GM19468 (cell line): ENCODE results near the gene MYADML2.

Source experiments
- ATAC-seq: cut with Tn5 transposase; IDR thresholded peaks from one replicate; pipeline ENCODE4 v1.9.1; 2021; ENCODE audit warnings: mild to moderate bottlenecking, moderate library complexity, moderate number of reproducible peaks; ENCODE audit not compliant: unreplicated experiment; ENCODE audit errors: extremely low read depth

MYADML2 gene

DNA sequence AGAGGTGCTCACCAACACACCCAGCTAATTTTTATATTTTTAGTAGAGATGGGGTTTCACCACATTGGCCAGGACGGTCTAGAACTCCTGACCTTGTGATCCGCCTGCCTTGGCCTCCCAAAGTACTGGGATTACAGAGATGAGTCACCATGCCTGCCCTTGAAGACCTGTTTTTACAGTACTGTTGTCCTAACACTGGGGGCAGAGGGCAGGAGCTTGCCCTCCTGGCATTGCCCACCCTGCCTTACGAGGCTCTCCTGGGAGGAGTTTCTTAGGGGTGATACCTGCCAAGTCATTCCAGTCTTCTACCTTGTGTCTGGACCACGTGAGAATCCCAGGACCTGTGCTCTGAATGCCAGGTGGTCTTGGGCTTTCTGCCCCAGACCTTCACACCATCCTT is 33.1 kb upstream of the MYADML2 start:
- no peak for ATAC-seq

- no peak for ATAC-seq
These were observed 31.7 kb upstream of the MYADML2 start for GRCh38 chr17:81978524-81979298.

DNA sequence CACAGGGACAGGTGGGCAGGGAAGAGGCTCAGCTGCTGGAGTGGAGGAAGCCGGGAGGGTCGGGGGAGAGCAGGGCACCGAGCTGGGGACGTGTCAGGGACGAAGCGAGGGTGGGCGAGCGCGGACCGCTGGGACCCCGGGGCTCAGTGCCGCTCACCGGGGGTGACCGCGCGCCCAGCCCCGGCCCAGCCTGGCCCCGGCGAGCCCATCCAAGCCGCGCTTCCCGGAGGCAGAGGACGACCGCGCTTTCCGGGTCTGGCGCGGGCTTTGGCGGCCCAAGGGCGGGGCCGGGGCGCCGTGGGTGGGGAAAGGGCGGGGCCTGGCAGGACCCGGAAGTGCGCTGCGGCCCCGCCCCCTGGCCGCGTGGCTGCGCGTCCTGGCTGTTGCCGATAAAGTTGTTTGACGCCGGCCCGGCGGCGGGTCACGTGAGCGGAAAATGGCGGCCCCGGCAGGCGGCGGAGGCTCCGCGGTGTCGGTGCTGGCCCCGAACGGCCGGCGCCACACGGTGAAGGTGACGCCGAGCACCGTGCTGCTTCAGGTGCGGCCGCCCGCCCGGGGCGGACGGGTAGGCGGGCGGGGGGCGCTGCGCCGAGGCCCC is 30.3 kb upstream of the MYADML2 start, which contains the start of gene ASPSCR1:
ASPSCR1 (plus strand) TSS at position 419 of the 598 bp plus-strand sequence; CDS start at position 437, 18 bp downstream.
- ATAC-seq = peak; percentile 67

DNA sequence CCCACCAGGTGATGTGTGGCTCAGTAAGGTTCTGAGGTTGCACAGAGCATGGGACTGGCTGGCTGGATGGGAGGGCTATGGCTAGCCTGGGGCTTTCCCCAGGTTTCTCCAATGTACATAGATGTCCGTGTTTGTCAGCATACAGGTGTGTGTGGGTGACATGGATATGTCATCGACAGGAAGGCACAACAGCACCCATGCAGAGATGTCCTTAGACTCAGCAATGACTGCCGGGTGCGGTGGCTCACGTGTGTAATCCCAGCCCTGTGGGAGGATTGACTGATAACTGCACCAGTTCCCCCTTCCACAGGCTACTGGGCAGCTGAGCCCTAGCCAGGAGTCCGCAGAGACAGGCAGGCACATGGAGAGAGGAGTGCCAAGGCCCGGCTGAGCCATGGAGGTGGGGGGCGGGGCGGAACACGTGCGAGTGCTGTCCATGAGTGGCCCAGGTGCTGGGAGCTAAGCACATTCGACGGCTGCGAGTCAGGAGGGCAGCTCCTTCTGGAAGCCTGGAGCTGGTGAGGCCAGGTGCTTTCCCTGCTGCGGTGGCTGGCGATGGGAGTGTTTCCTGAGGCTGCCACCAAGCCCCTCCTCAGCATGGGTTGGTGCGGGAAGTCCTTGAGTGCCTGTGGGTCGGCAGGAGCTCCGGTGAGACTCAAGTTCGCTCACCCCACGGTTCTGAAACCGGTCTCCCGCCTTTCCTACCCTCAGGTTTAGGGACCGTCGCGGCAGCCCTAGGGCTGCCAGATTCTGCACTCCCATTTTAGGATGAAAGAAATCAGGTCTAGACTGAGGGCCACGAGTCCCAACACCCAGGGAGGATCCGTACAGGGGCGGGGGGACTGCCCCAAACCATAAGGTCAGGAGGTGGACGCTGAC is 29.5 kb upstream of the MYADML2 start:
- ATAC-seq = no peak

DNA sequence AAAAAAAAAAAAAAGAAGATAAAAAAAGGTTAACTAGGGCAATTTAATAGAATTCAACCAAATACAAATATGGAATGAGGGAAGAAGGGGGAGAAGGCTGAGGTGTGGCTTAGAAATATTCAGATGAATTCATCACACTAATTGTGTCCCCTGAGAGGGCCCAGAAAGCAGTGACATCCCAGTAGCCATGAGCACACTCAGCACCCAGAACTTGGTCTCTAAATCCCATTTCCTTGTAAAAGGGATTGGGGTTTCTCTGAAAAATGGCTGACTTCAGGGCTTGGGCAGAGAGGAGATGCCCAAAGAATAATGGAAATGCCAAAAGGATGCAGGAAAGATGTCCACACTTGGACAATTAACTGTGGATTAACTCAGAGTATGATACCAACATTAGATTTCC is 26.4 kb upstream of the MYADML2 start:
- no peak for ATAC-seq

DNA sequence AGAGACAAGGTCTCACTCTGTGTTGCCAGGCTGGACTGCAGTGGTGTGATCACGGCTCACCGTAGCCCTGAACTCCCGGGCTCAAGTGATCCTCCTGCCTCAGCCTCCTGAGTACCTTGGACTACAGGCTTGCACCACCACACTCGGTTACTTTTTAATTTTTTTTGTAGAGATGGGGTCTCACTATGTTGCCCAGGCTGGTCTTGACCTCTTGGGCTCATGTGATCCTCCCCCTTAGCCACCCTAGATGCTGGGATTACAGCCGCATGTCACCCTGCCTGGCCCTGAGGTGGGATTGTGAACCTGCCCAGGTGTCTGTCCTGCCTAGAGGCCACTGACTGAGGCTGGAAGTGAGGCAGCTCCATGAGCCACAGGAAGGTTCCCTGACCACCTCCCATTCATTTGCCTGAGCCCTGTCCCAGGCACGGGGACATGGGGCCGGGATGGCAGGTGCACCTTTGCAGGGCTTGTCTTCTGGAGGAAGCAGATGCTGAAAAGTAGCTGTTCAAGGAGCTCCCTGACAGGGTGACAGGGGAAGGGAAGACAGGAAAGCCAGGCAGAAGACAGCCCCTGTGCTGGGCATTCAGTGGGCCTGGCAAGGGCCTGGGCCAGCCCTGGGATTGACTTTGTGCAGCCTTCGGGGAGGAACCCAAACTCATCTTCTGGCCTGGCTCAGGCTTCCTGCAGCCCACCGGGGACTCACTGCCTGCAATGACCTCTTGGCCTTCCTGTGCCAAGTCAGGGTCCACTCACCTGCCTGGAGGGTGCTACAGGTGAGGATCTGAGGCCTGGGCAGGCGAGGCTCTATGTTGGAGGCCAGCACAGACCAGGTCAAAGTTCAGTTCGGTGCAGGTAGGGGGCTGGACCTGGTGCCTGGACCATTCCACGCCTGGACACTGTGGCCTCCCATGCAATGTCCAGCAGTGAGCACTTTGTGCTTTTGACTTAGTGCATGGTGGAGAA is 22.1 kb upstream of the MYADML2 start:
- ATAC-seq = no peak

DNA sequence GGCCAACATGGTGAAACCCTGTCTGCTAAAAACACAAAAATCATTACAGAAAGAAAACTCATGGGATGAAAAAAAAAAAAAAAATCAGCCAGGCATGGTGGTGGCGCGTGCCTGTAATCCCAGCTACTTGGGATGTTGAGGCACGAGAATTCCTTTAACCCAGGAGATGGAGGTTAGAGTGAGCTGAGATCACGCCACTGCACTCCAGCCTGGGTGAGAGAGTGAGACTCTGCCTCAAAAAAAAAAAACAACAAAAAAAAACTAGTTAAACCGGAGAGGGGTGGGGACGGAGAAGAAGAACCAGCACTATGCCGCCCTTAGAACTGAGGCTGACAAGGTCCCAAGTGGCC is 21.3 kb upstream of the MYADML2 start:
- ATAC-seq = no peak

DNA sequence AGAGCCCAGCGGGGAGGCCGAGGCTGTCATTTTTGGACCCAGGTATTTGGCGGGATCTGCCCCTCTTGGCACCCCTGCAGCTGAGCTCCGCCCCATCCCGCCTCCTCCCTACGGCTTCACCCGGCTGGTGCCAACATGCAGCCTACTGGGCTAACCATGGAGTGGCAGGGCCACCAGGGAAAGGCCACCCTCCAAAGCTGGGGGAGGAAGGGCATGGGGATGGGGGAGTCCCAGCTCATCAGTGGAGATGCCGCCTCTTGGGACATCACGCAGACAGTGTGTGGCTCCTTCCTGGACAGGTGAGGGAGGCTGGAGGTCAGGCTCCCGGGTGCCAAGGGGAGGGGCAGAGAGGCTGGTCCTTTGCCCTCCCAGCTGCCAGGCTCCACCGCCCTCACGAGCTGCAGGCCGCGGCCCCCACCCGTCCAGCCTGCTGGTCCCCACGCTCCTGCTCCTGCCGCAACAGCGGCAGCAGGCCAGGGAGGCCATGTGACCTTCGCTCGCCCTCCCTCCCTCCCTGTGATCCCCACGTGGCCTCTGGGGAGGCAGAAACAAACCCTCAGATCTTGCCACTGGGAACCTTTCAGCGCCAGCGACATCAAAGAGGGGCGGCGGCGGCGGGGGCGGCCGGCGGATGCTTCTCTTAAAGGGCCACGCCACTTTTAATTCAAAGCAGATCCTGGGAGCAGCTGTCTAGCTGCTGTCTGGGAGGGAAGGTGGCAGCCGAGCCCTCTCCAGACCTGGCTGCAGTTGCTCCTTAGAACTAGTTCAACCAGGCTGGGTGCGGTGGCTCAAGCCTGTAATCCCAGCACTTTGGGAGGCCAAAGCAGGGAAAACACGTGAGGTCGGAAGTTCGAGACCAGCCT is 20.7 kb upstream of the MYADML2 start:
- no peak for ATAC-seq

DNA sequence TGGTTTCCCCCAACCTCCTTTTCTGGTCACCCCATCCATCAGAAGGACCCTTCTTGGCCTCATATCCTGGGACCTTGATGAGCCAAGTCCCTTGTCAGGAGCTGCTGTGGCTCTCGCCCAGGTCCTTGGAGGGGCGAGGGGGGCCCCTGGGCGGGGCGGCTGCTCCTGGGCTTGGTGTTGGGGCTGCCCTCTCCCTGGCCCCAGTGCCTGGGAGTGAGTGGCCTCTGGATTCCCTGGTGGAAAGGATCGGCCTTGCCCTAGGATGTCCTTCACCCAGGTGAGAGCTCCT is 20.2 kb upstream of the MYADML2 start:
- no peak for ATAC-seq

GRCh38 chr17:81966343-81967243 is 19.6 kb upstream of the MYADML2 start:
- no peak for ATAC-seq

- no peak for ATAC-seq
These were observed 17.2 kb upstream of the MYADML2 start for GRCh38 chr17:81964081-81964849.

GRCh38 chr17:81962499-81963441 is 15.7 kb upstream of the MYADML2 start:
- ATAC-seq = no peak

DNA sequence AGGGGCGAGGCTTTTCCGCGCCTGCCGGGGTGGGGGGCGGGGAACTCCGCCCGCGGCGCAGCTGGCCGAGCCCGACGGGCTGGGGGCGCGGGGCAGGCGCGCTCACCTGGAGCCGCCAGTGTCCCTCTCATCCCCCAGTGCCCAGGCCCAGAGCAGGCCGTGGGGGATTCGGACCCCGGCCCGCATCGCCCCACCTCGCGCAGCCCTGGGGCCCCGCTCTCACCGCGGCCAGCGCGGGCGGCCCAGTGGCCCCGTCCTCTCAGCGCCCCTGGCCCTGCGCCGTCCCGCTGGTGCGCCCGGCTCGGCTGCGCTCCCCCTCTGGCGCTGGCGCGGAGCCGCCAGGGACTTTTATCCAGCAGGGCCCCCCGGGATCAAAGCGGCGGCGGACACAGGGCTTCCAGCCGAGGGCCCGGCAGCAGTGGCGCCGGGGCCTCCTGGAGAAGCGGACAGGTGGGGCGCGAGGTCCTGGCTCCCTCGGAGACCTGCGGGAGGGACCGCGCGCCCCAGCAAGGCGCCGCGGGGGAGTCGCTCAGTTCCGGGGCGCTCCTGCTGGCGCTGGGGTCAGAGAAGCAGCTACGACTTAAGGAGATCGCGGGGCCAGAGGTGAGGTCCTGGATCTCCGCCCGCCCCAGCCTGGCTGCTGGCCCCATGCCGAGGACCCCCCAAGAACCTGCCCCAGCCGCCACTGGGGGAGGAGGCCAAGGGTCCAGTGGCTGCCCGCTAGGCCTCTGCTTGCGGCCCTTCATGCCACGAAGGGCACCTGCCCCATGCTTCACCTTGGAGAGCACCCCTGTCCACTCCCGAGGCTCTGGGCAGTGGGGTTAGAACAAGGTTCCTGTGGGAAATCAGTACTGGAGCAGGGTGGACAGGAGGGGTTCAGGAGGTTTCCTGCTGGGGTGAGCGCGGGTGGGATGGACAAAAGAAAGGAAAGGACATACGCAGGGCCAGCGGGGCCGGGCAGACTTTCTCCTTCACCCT is 14.8 kb upstream of the MYADML2 start:
- ATAC-seq = no peak

- no peak for ATAC-seq
These were observed 14.1 kb upstream of the MYADML2 start, which contains the start of gene NOTUM for GRCh38 chr17:81961087-81961511. NOTUM (minus strand) TSS chr17:81961187; CDS start chr17:81960909, 278 bp downstream.
